GM04503 (cell line): ENCODE measurements around the gene PNMA3.
"Not testable (repeated sequence)": the region's sequence is repeated elsewhere in the genome, so short reads cannot be mapped to it uniquely, and the experiment has no call there.

Experiments used
- DNase-seq: peaks from one replicate; pipeline ENCODE4 v3.0.0-alpha.2; 2012; ENCODE audit warnings: low read depth

PNMA3 gene

GRCh38 chrX:153055871-153056749, at the start of gene PNMA3:
Gene PNMA3 (plus strand): TSS chrX:153056470. CDS start chrX:153057056, 586 bp downstream.
- no peak for DNase-seq

- not testable (repeated sequence) for DNase-seq
Observed at GRCh38 chrX:153017174-153017573, 39.1 kb upstream of the PNMA3 start.

- DNase-seq, result no peak
Observed at GRCh38 chrX:153019166-153019565, 37.1 kb upstream of the PNMA3 start.

GRCh38 chrX:153026501-153026900, 29.8 kb upstream of the PNMA3 start:
- not testable (repeated sequence) for DNase-seq

- DNase-seq, result not testable (repeated sequence)
Observed at GRCh38 chrX:153028487-153028886, 27.8 kb upstream of the PNMA3 start.

GRCh38 chrX:153029162-153029561, 27.1 kb upstream of the PNMA3 start:
- no peak for DNase-seq

GRCh38 chrX:153029875-153030274, 26.4 kb upstream of the PNMA3 start:
- DNase-seq, result no peak

GRCh38 chrX:153030801-153031200, 25.5 kb upstream of the PNMA3 start:
- no peak for DNase-seq

- DNase-seq, result no peak
Observed at GRCh38 chrX:153032397-153033118, 23.7 kb upstream of the PNMA3 start.

- no peak for DNase-seq
Observed at GRCh38 chrX:153049093-153049492, 7.2 kb upstream of the PNMA3 start.

- DNase-seq, result no peak
Observed at GRCh38 chrX:153052534-153052933, 3.7 kb upstream of the PNMA3 start.

- no peak for DNase-seq
Observed at GRCh38 chrX:153057281-153057680, 1.0 kb downstream of the PNMA3 start.

GRCh38 chrX:153059191-153060094, 3.2 kb downstream of the PNMA3 start:
- no peak for DNase-seq

- DNase-seq, result no peak
Observed at GRCh38 chrX:153060095-153060445, 3.8 kb downstream of the PNMA3 start.

- no peak for DNase-seq
Observed at GRCh38 chrX:153061732-153062131, 5.5 kb downstream of the PNMA3 start.

GRCh38 chrX:153063315-153063714, 7.0 kb downstream of the PNMA3 start:
- peak; percentile 23 for DNase-seq

- DNase-seq, result no peak
Observed at GRCh38 chrX:153064061-153064460, 7.8 kb downstream of the PNMA3 start.

GRCh38 chrX:153065389-153065788, 9.1 kb downstream of the PNMA3 start:
- DNase-seq, result no peak

- DNase-seq, result not testable (repeated sequence)
Observed at GRCh38 chrX:153066402-153066801, 10.1 kb downstream of the PNMA3 start.

GRCh38 chrX:153071909-153072583, 15.8 kb downstream of the PNMA3 start, which contains the start of gene PNMA6A:
Gene PNMA6A (plus strand): TSS chrX:153072454. CDS start chrX:153073063, 609 bp downstream.
- DNase-seq, result not testable (repeated sequence)

- DNase-seq, result not testable (repeated sequence)
Observed at GRCh38 chrX:153073331-153073730, 17.1 kb downstream of the PNMA3 start.
